LNCAP (cell line): ENCODE measurements around the gene SH2B3.

Source experiments
- CTCF ChIP-seq: fragments of 450-650 bp; IDR thresholded peaks from 2 replicates; pipeline ENCODE4 v1.5.1; 2017; ENCODE audit warnings: mild to moderate bottlenecking

Gene SH2B3

GRCh38 chr12:111405859-111406473 lies at the start of gene SH2B3:
Gene SH2B3 (plus strand): TSS chr12:111405923. CDS start chr12:111418146, 12,223 bp downstream.
- TF ChIP-seq CTCF = no peak

- TF ChIP-seq CTCF = no peak
These were observed 46.4 kb upstream of the SH2B3 start for GRCh38 chr12:111359231-111359913.

- TF ChIP-seq CTCF = no peak
These were observed 45.8 kb upstream of the SH2B3 start for GRCh38 chr12:111359914-111360276.

GRCh38 chr12:111360325-111360930 lies 45.3 kb upstream of the SH2B3 start:
- no peak for TF ChIP-seq CTCF

- no peak for TF ChIP-seq CTCF
These were observed 44.5 kb upstream of the SH2B3 start for GRCh38 chr12:111361073-111361716.

- no peak for TF ChIP-seq CTCF
These were observed 43.8 kb upstream of the SH2B3 start for GRCh38 chr12:111361717-111362576.
